ENCODE data around the gene OLFM1. TPM values are rescaled to one million over a fixed set of nuclear protein-coding genes. Genes with fewer than 3 reads are reported as not detected.

OLFM1 gene
- polyA plus RNA-seq, 3 donors, result 2.6 to 4.7 (median 3.4) TPM

DNA sequence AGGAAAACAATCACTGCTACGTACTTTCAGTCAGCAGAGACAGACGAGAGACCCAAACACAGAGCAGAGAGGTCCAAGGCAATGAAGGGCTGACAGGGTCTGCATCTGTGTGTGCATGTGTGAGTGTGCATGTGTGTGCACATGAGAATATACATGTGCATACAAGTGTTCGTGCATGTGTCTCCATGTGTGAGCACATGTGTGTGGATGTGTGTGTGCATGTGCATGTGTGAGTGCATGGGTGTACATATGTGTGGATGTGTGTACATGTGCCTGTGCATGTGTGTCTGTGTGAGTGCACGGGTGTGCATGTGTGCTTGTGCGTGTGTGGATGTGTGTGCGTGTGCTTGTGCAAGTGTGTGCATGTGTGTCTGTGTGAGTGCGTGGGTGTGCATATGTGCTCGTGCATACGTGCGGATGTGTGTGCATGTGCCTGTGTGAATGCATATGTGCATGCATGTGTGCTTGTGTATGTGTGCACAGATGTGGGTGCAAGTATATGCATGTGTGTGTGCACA, 82.3 kb downstream of the OLFM1 start:
- DNase-seq, result no peak

GRCh38 chr9:135170535-135170934, 83.1 kb downstream of the OLFM1 start:
- DNase-seq, result no peak

Other genes starting within 250 kb of the OLFM1 start
- under 1 TPM; 0.50 to 0.77 (median 0.68) TPM for gene FCN2, start 206.9 kb upstream of the OLFM1 start, polyA plus RNA-seq (ENCODE audit: insufficient read length in 3 of 3)
- 1 to 10 TPM; 2.1 to 4.3 (median 3.6) TPM for gene FCN1, start 169.8 kb upstream of the OLFM1 start, polyA plus RNA-seq (ENCODE audit: insufficient read length in 3 of 3)

Data from renal pelvis (tissue), 4 donors.